Hematopoietic multipotent progenitor cell treated with erythropoietin and hydrocortisone succinate and interleukin-3 and kit ligand, for 15 days (in vitro differentiated cells): ENCODE results near the gene URB1.
"Not testable (repeated sequence)": the region's sequence is repeated elsewhere in the genome, so short reads cannot be mapped to it uniquely, and the experiment has no call there.

Experiments
- DNase-seq: peaks from one replicate; pipeline ENCODE4 v3.0.0-alpha.2; 2015; ENCODE audit warnings: low spot score

The URB1 gene

DNA sequence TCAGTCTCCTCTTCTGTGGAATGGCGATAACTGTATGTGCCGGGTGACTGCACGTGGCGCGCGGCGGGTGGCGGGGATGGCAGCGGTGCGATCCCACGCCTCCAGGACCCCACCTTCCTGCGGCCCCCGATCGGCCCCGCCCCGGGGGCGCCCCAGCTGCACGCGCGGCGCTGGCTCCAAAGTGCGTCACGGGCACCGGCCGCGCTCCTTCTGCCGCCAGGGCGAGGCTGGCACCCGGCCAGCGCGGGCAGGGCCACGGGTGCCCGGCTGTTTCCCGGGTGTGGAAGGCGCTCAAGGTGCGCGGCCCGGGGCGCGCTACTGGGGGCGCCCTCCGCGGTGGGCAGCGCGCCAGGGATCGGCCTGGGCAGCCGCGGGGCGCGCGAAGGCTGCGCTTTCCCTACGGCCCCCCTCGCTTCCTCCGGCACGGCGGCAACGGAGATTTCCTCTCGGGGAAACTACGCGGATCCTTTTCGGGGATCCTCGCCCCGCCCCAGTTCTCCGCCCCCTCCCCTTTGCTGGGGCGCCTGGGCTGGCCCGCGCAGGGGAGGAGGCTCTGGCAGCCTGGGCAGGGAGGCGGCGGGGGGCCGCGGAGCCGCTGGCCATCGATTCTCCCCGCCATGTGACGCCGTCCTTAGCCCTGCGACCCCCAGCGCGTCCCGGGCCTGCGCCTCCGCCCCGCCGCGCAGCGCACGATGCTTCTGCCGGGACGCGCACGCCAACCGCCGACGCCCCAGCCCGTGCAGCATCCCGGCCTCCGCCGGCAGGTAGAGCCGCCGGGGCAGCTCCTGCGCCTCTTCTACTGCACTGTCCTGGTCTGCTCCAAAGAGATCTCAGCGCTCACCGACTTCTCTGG, 19.6 kb upstream of the URB1 start, which contains the start of gene EVA1C:
Gene EVA1C, plus strand, starts transcription at position 545 of the 853 bp plus-strand sequence. Its CDS starts 148 bp downstream, at position 693.
- peak; percentile 76 for DNase-seq

DNA sequence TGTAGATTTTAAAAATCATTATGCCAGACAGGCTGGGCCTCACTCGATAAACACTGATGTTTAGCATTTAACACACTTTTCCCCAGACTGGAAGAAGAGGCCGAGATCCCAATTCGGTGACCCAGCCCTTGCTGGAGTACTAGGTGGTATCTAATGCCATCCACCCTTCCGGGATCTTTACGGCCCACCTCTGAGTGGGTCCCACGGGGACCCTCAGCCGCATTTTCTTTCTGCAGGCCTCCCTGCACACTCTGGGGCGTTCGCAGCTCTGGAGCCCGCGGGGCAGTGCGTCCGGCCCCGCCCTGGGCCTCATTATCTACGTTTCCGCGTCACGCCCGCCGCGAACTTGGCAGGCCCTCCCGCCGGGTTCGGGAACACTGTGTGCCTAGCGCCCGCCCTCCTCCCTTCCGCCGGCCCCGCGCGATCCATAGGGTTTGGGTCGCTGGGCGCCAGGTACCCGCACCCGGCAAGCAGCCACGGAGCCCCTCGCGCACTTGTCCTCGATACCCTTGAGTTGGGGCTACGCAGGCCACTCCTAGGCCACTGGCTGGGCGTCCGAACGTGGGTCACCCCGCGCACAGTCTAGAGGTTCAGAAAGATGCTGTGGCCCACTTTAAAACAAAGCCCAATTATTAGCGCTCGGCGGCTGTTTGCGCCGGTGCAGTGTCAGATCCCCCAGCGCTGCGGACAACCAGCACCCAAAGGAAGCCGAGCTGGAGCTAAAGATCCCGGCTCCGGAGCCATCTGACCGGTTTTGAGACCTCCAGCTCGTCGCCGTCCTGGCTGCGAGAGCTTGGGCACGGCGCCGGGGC, 18.7 kb upstream of the URB1 start:
- DNase-seq, result peak; percentile 85

DNA sequence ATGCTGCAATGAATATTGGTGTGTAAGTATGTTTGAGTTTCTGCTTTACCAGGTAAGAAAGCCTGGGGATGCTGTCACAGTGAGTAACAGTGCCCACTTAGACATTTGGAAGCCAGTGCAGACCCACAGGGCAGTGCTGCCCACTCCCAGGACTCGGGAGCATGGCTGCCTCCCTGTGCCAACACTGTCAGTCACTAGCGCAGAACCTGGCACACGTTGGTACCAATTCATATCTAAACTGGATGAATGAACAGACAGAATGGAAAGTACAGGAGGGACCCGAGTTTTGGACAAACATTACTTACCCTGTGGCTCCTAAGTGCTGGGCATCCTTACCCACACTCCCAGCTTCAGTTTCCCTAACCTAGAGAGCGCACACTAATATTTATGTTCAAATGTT, 18.1 kb upstream of the URB1 start:
- no peak for DNase-seq

DNA sequence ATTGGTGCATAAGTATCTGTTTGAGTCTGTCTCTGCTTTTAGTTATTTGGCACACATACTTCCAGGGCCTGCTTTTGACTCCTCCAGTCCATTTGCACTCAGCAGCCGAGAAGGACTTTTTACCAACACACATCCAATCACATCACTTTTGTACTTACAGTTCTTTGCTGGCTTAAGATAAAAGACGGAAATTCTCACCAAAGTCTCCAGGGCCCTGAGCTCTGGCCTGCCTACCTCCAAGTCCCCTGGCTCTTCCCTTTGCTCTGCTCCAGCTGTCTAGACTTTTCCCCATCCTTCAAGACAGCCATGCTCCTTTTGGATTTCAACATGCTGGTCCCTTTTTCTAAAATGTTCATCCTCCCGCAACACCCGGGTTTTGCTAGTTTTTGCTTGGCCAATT, 17.5 kb upstream of the URB1 start:
- DNase-seq, result no peak

DNA sequence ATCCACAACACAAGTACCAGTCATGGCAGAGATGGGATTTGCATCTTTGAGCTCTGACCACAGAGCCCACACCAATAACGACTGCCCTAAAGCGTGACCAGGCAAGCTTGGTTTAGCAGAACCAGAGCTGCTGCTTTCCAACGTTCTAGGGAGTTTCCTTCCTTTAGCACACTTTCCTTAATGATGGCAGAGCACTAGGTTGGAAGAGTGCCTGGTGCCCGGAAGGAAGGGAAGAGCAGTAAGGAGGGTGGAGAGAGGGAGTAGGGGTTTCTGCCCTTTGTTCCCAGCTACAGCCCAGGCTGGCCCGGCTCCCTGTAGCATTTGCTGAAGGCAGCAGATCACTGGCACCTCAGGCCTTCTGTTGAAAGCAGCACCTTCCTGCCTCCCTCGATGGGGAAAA, 13.6 kb upstream of the URB1 start:
- DNase-seq, result no peak

DNA sequence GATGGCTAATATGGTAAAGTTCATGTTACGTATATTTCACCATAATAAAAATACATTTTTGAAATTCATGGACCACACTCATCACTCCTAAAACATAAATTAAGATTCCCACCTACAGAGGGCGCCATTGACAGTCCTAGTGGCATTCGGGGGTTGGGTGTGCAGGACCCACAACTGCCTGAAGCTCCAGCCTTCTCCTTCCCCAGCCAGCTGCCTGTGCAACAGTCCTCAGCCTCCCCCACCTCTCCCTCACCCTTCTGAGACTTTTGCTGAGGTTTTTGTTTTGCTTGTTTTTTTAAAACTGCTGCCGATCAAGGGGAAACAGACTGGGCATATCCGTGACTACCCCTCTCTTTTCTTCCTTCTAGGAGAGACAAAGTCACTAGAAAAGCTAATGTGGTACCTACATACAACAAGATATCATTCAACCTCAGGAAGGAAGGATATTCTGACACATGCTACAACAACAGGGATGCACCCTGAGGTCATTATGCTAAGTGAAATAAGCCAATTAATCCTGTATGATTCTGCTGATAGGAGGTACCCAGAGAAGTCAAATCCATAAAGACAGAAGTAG, 10.5 kb upstream of the URB1 start:
- DNase-seq, result peak; percentile 79

DNA sequence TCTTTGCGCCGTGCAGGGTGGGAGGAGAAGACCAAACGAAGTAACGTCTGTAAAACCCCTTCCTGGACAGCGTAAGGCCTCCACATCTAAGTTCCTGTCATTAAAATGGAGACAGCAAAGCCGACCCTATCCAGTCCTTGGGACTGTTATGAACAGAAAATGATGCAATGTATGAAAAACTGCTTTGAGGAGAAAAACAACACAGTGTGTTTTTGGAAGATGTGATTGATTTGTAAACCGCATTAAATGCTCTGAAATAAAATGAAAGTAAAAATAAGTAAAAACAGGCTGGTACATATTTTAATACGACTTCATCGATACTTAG, 827 bp upstream of the URB1 start:
- no peak for DNase-seq

DNA sequence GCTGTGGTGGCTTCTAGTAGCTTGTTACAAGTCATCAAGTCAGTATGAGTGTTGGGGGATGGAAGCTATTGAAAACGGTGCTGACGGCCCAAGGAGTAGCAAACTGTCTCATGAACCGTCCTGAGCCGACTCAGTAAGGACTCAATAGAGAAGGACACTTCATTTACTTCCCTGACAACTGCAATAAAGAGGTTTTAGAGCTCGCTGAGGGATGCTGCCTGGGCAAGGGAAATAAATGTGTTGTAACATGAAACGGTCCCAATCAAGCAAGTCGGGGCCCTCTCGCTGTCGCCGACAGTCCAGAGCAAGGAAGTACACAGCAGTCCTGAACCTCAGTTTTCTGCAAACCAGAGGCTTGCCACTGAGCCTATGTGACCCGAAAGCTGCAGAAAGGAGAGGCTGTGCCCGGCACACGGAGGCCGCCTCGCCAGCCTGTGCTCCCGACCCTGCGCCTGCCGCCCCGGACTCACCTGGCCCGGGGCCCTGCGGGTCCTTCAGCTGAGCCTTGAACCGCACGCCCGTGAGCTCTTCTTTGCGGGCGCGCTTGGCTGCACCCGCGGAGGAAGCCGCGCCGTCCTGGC, 423 bp downstream of the URB1 start:
- no peak for DNase-seq

DNA sequence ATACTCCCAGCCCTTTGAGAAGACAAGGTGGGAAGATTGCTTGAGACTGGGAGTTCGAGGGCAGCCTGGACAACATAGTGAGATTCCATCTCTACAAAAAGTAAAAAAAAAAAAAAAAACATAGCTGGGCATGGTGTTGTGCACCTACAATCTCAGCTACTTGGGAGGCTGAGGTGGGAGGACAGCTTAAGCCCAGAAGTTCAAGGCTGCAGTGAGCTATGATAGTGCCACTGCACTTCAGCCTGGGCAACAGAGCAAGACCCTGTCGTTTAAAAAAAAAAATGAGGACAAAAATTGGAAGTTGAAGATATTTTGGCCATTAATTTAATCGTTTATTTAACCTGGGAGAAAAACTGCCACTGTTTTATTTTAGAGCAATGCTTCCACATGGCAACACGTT, 1.1 kb downstream of the URB1 start:
- DNase-seq, result no peak

DNA sequence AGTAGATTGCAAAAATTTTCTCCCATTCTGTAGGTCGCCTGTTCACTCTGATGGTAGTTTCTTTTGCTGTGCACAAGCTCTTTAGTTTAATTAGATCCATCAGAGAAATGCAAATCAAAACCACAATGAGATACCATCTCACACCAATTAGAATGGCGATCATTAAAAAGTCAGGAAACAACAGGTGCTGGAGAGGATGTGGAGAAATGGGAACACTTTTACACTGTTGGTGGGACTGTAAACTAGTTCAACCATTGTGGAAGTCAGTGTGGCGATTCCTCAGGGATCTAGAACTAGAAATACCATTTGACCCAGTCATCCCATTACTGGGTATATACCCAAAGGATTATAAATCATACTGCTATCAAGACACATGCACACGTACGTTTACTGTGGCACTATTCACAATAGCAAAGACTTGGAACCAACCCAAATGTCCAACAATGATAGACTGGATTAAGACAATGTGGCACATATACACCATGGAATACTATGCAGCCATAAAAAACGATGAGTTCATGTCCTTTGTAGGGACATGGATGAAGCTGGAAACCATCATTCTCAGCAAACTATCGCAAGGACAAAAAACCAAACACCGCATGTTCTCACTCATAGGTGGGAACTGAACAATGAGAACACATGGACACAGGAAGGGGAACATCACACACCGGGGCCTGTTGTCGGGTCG, 2.1 kb downstream of the URB1 start:
- DNase-seq, result not testable (repeated sequence)

DNA sequence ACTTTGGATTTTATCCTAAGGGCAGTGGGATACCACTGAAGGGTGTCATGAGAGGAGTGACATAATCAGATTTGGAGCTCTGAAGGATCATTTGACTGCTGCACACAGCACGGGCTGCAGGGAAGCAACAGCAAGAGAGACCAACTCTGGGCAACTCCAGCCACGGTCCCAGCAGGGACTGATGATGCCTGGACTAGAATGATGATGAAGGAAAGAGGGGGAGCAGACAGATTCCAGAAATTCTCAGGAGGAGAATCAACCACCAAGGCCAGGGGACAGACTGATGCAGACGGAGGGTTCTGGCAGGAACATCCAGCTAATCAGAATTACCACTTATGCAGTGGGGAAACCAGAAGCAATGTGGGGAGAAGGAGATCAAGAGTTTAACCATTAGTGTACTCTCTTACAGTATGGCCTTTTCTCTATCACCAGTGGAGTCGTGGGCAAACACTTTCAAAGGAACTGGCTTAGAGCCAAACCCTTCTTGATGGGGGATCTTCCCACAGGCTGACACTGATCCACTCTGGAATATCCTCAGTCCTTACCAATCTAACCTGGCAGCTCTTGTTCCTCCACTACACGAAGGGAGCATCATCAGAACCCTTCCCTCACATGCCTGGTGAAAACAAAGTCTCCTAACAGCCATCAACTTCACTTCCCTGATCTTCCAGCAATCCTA, 3.3 kb downstream of the URB1 start:
- no peak for DNase-seq

DNA sequence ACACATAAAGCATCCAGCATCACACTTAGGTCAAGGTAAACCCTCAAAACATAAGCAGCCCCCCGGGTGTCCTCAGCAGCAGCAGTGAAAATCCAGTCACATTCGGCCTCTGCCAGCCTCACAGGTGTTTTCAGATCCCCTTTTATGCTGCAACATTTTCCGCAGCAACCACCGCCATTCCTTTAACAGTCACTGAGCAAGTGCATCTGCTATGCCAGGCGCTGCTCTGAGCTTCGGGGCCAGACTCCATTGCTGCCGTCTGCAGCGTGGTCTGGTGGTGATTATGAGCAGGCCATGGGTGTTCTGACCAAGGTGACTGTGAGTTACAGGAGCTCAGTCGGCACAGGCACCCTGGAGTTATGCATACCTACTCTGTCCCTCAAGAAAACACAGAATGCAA, 4.5 kb downstream of the URB1 start:
- DNase-seq, result no peak

DNA sequence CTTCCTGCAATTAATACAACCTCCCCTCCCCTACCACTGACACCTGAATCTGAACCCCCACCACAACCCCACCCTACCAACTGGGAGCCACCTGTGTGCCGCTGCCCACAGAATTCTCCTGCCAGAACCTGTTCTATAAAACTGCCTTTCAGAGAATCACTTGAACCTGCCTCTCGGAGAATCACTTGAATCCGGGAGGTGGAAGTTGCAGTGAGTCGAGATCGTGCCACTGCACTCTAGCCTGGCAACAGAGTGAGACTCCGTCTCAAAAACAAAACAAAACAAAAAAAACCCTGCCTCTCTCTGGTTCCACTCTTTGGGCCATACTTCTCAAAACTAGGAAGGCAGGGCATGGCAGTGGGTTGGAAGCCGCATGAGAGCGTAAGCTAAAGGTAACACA, 5.7 kb downstream of the URB1 start:
- no peak for DNase-seq

DNA sequence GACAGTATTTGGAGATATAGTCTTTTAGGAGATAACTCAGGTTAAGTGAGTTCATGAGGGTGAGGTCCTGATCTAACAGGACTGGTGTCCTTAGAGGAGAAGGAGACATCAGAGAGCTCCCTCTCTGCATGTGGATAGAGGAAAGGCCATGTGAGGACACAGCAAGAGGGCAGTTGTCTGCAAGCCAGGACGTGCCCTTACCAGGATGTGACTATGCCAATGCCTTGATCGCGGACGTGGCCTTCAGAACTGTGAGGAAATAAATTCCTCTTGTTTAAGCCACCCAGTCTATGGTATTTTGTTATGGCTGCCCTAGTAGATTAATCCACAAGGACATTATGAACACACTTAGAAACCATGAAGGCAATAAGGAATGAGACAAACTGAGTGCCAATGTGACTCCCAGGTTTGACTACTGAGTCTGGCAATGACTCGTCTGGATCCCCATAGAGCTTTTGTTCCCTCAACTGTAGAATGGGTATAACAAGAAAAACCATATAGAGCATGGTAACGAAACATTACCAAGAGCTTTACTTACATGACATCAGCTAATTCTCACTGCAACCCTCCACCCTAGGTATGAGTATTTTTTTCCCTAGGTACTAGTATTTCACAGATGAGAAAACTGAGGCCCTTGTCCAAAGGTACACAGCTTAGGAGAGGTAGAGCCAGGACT, 6.5 kb downstream of the URB1 start:
- no peak for DNase-seq

DNA sequence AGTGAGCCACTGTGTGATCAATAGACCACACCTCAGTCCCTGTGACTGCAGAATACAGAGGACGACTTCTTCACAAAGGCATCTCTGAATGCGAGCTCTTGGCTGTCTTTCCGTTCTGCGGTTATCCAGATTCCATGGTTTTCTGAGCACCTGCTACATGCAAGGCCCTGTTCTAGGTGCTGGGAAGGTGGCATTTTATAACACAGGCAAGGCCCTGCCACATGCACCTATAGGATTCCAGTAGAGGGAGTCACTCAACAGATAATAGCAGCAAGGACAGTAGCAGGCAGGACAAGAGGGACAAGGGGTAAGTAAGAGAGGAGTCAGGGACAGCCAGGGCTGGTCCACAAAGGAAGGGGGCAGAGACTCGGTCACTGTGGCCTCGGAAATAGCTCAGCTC, 9.0 kb downstream of the URB1 start:
- DNase-seq, result no peak

DNA sequence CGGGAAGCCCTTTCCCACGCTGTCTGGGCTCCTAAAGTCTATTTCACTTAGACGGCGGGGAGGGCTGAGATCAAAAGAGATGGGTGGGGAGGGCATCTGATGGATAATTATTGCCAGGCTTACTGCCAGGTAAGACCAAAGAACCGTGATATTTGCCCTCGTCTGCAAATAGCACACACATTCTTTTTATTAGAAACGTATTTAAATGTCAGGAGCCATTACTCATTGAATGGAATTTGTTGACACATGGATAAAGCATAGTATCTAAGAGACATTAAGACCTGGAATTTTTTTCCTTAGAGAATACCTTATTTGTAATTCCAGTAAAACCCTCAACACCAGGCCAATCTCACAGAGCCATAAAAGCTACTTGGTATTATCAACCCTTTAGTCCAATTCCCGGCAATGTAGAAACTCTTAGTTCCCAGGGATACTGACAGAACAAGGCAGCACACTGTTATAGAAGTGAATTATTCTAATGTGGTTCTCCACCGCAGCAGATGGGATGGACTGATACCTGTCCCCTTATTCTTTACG, 10.6 kb downstream of the URB1 start:
- no peak for DNase-seq

DNA sequence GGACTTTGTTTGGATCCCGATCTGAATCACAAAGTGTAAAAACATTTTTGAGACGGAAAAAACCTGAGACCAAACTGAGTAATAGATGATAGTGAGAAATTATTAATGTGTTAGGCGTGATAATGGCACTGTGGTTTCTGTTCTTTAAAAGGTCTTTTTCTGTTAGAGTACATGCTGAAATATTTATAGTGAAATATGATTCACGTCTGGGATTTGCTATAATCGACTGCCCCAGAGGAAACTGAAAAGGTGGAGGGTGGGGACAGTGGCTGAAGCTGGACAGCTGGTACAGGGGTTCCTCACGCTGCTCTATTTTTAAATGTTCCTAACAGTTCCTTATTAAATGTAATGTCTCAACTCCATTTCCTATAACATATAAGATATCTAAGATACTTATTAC, 11.2 kb downstream of the URB1 start:
- DNase-seq, result no peak

DNA sequence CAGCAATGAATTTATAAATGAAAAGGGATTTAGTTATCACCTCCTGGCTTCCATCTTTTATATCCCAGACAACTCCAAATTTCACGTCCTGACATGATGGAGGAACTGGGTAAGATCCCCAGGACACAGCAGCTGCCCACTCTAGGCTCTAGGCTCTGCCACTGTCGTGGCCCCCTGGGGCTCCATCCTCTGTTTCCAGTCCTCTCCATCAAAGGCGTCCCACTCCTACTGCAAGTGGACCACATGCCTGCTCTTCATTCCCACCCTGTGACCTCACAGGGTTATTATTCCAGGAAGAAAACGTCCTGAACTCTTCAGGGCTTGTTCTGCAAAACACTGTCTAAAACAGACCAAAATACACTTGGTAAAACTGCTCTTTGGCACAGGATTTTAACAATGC, 11.9 kb downstream of the URB1 start:
- DNase-seq, result no peak

DNA sequence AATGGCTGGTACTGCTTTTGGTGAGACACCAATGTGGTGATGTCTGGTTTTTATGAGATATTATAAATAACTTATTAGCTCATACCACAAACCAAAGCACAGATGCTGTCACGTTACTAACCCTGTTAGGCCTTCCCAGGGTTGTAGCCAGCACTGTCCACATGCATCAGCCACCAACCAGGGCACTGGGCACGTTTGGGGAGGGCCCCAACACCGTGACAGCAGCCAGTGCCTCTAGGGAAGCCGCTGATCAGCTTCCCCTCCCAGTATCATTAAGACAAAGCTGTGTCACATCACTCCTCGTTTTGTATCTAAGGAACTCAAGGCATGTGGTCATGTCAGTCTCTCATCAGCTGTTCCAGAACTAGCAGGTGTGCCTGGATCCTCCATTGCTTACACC, 13.9 kb downstream of the URB1 start:
- DNase-seq, result no peak

DNA sequence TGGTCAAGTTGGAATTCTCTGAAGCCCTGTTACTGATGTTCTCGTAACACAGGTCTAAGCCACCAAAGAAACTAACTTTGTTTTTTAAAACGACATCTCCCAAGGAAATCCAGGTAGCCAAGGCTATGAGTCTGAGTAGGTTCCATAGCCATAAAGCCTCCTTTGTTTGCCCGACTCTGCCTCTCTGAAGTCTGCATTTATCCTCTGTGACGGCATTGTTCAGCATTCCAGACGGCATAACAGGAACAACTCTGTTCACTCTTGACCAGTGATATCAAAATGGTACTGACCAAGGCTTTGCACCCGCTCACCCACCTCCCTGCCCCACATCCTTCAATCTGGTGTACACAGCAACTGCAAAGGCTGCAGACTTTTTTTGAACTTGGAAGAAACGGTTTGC, 14.8 kb downstream of the URB1 start:
- DNase-seq, result no peak

DNA sequence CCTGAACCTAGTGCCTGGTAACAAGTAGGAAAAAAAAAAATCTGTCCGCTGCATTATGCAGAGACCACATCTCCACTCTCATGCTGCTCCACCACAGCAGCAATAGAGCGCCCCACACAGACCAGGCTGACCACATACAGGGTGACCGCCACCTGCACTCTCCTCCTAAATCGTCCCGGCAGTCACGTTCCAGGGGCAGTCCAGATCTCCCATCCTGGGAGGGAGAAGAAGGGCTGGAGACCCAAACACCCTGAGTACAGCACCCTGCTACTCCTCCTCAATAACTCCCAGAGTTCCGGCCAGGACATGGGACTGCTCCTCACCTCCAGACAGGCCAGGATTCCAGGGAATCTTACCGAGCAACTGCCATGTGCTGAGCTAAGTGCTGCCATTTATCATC, 15.3 kb downstream of the URB1 start:
- no peak for DNase-seq
